ENCODE data around the gene TLCD2. TPM values are rescaled to one million over a fixed set of nuclear protein-coding genes. Genes with fewer than 3 reads are reported as not detected.

The TLCD2 gene
- total RNA-seq, 2 donors from 2014 or later = 7.3 to 8.3 TPM

- Histone ChIP-seq H3K4me3 (no peak overlapping the region), H3K4me1 (ENCODE audit: control insufficient read depth in 1 of 2, low read depth in 2 of 2) (no peaks in the 10 kb centered on the region), H3K27me3 (replicated peaks; ENCODE audit: insufficient read depth) (no peaks in the 10 kb centered on the region), H3K9me3 (no peaks in the 10 kb centered on the region), H3K27ac (no peak overlapping the region), H3K36me3 (no peaks in the 10 kb centered on the region)
- ATAC-seq (ENCODE audit: insufficient number of reproducible peaks, low FRiP score, low read depth) (no peak), DNase-seq (ENCODE audit: low spot score) (no peak)
- no peak for TF ChIP-seq CTCF (IDR thresholded peaks at IDR 0.05)
Observed at GRCh38 chr17:1754430-1755112, 44.4 kb upstream of the TLCD2 start.

- no peak overlapping the region for H3K4me3 ChIP-seq
- no peaks in the 10 kb centered on the region for H3K4me1 ChIP-seq (ENCODE audit: control insufficient read depth in 1 of 2, low read depth in 2 of 2)
- no peaks in the 10 kb centered on the region for H3K27me3 ChIP-seq (replicated peaks; ENCODE audit: insufficient read depth)
- ATAC-seq (ENCODE audit: insufficient number of reproducible peaks, low FRiP score, low read depth) (no peak), DNase-seq (ENCODE audit: low spot score) (no peak)
- H3K9me3 ChIP-seq = no peaks in the 10 kb centered on the region
- no peaks in the 10 kb centered on the region for H3K36me3 ChIP-seq
- TF ChIP-seq CTCF (IDR thresholded peaks at IDR 0.05) = no peak
- H3K27ac ChIP-seq = no peak overlapping the region
Observed at GRCh38 chr17:1753767-1754429, 43.7 kb upstream of the TLCD2 start.

- Histone ChIP-seq H3K36me3 (no peaks in the 10 kb centered on the region), H3K27ac (no peak overlapping the region), H3K4me1 (ENCODE audit: control insufficient read depth in 1 of 2, low read depth in 2 of 2) (no peaks in the 10 kb centered on the region), H3K9me3 (no peaks in the 10 kb centered on the region), H3K27me3 (replicated peaks; ENCODE audit: insufficient read depth) (no peaks in the 10 kb centered on the region), H3K4me3 (peak overlapping the region; percentile 41)
- DNase-seq (ENCODE audit: low spot score) (no peak), ATAC-seq (ENCODE audit: insufficient number of reproducible peaks, low FRiP score, low read depth) (no peak)
- no peak for TF ChIP-seq CTCF (IDR thresholded peaks at IDR 0.05)
Observed at GRCh38 chr17:1752425-1753262, 42.5 kb upstream of the TLCD2 start.

GRCh38 chr17:1750628-1751027 is 40.5 kb upstream of the TLCD2 start:
- ATAC-seq (ENCODE audit: insufficient number of reproducible peaks, low FRiP score, low read depth) = no peak
- H3K9me3 ChIP-seq = no peaks in the 10 kb centered on the region
- no peak for TF ChIP-seq CTCF (IDR thresholded peaks at IDR 0.05)
- no peak overlapping the region for H3K27ac ChIP-seq
- H3K4me1 ChIP-seq (ENCODE audit: control insufficient read depth in 1 of 2, low read depth in 2 of 2) = no peaks in the 10 kb centered on the region
- H3K36me3 ChIP-seq = no peaks in the 10 kb centered on the region
- no peak for DNase-seq (ENCODE audit: low spot score)
- H3K4me3 ChIP-seq = no peak overlapping the region
- H3K27me3 ChIP-seq (replicated peaks; ENCODE audit: insufficient read depth) = no peaks in the 10 kb centered on the region

- Histone ChIP-seq H3K36me3 (no peaks in the 10 kb centered on the region), H3K4me3 (no peak overlapping the region)
- TF ChIP-seq CTCF (IDR thresholded peaks at IDR 0.05) = no peak
Observed at GRCh38 chr17:1746975-1747543, 36.9 kb upstream of the TLCD2 start.

More at GRCh38 chr17:1746975-1747543, 36.9 kb upstream of the TLCD2 start:
- H3K9me3 ChIP-seq = no peaks in the 10 kb centered on the region
- H3K27me3 ChIP-seq (replicated peaks; ENCODE audit: insufficient read depth) = no peaks in the 10 kb centered on the region
- DNase-seq (ENCODE audit: low spot score) = no peak
- no peak overlapping the region for H3K27ac ChIP-seq
- H3K4me1 ChIP-seq (ENCODE audit: control insufficient read depth in 1 of 2, low read depth in 2 of 2) = no peaks in the 10 kb centered on the region
- ATAC-seq (ENCODE audit: insufficient number of reproducible peaks, low FRiP score, low read depth) = no peak

Data from thoracic aorta (tissue), 2 donors.